ENCODE measurements around the gene TMEM231.

TMEM231 gene

GRCh38 chr16:75555707-75556430 lies at the start of gene TMEM231:
Gene TMEM231, minus strand, starts transcription at chr16:75556252. Its CDS starts 43 bp downstream, at chr16:75556209.
- peak; percentile 97 for DNase-seq

GRCh38 chr16:75603241-75603640 lies 47.2 kb upstream of the TMEM231 start:
- DNase-seq = no peak

- DNase-seq = no peak
Observed at GRCh38 chr16:75599452-75600277, 43.6 kb upstream of the TMEM231 start.

GRCh38 chr16:75593825-75594820 lies 38.1 kb upstream of the TMEM231 start:
- no peak for DNase-seq

- no peak for DNase-seq
Observed at GRCh38 chr16:75593308-75593707, 37.3 kb upstream of the TMEM231 start.

- DNase-seq = peak; percentile 54
Observed at GRCh38 chr16:75591927-75592326, 35.9 kb upstream of the TMEM231 start.

- peak; percentile 93 for DNase-seq
Observed at GRCh38 chr16:75590920-75591843, 35.1 kb upstream of the TMEM231 start.

- DNase-seq = peak; percentile 82
Observed at GRCh38 chr16:75589306-75589705, 33.3 kb upstream of the TMEM231 start.

GRCh38 chr16:75588716-75589115 lies 32.7 kb upstream of the TMEM231 start:
- DNase-seq = no peak

GRCh38 chr16:75584108-75584507 lies 28.1 kb upstream of the TMEM231 start:
- no peak for DNase-seq

- no peak for DNase-seq
Observed at GRCh38 chr16:75579281-75579834, 23.3 kb upstream of the TMEM231 start.

- no peak for DNase-seq
Observed at GRCh38 chr16:75578725-75579124, 22.7 kb upstream of the TMEM231 start.

GRCh38 chr16:75578212-75578611 lies 22.2 kb upstream of the TMEM231 start:
- DNase-seq = no peak

- no peak for DNase-seq
Observed at GRCh38 chr16:75576384-75576811, 20.3 kb upstream of the TMEM231 start.

GRCh38 chr16:75575958-75576357 lies 19.9 kb upstream of the TMEM231 start:
- DNase-seq = no peak

GRCh38 chr16:75573955-75574354 lies 17.9 kb upstream of the TMEM231 start:
- DNase-seq = no peak

GRCh38 chr16:75572864-75573542 lies 17.0 kb upstream of the TMEM231 start:
- DNase-seq = no peak

- DNase-seq = no peak
Observed at GRCh38 chr16:75570396-75571065, 14.5 kb upstream of the TMEM231 start.

- DNase-seq = no peak
Observed at GRCh38 chr16:75567911-75568310, 11.9 kb upstream of the TMEM231 start.

- no peak for DNase-seq
Observed at GRCh38 chr16:75566758-75567255, 10.8 kb upstream of the TMEM231 start.

Data from left hindlimb (tissue), 1 donor.